ENCODE measurements around the gene DACH2.

DACH2 gene

GRCh38 chrX:86322913-86323312, 174.7 kb downstream of the DACH2 start:
- no peak overlapping the region for H3K4me3 ChIP-seq (ENCODE audit: low read length)
- H3K9me2 ChIP-seq (replicated peaks; ENCODE audit: control insufficient read depth, low read length) = no peaks in the 10 kb centered on the region
- no peak overlapping the region for H3K27ac ChIP-seq (ENCODE audit: low read depth, low read length)
- H3K36me3 ChIP-seq (ENCODE audit: control insufficient read depth, low read length) = no peaks in the 10 kb centered on the region
- no peaks in the 10 kb centered on the region; the same call in 1 of the 2 replicates for H3K9me3 ChIP-seq (ENCODE audit: control insufficient read depth, insufficient read depth, low read length)
- H3K4me2 ChIP-seq (ENCODE audit: low read length) = no peak overlapping the region
- no peaks in the 10 kb centered on the region for H3K79me2 ChIP-seq (ENCODE audit: control insufficient read depth, low read length)
- H3K4me1 ChIP-seq (ENCODE audit: control insufficient read depth, low read length) = no peaks in the 10 kb centered on the region
- no peaks in the 10 kb centered on the region for H3K27me3 ChIP-seq (ENCODE audit: control insufficient read depth, low read length)
- no peaks in the 10 kb centered on the region for H3F3A ChIP-seq (ENCODE audit: control insufficient read depth, insufficient read depth)
- TF ChIP-seq CTCF (IDR thresholded peaks at IDR 0.05; ENCODE audit: low read depth, low read length, poor library complexity, severe bottlenecking) (no peak), EZH2phosphoT487 (IDR thresholded peaks at IDR 0.05; ENCODE audit: borderline replicate concordance, low read length) (no peak)
- H4K20me1 ChIP-seq (ENCODE audit: control insufficient read depth, insufficient read depth, low read depth, low read length) = no peaks in the 10 kb centered on the region

GRCh38 chrX:86329174-86329573, 180.9 kb downstream of the DACH2 start:
- Histone ChIP-seq H4K20me1 (ENCODE audit: control insufficient read depth, insufficient read depth, low read depth, low read length) (no peaks in the 10 kb centered on the region), H3K36me3 (ENCODE audit: control insufficient read depth, low read length) (no peaks in the 10 kb centered on the region), H3K79me2 (ENCODE audit: control insufficient read depth, low read length) (no peaks in the 10 kb centered on the region), H3K27ac (ENCODE audit: low read depth, low read length) (no peak overlapping the region), H3K27me3 (ENCODE audit: control insufficient read depth, low read length) (no peaks in the 10 kb centered on the region), H3K9me3 (ENCODE audit: control insufficient read depth, insufficient read depth, low read length) (no peaks in the 10 kb centered on the region), H3K4me2 (ENCODE audit: low read length) (no peak overlapping the region), H3K4me3 (ENCODE audit: low read length) (no peak overlapping the region), H3K9me2 (replicated peaks; ENCODE audit: control insufficient read depth, low read length) (no peaks in the 10 kb centered on the region), H3K4me1 (ENCODE audit: control insufficient read depth, low read length) (no peaks in the 10 kb centered on the region), H3F3A (ENCODE audit: control insufficient read depth, insufficient read depth) (no peaks in the 10 kb centered on the region)
- TF ChIP-seq CTCF (IDR thresholded peaks at IDR 0.05; ENCODE audit: low read depth, low read length, poor library complexity, severe bottlenecking) (no peak), EZH2phosphoT487 (IDR thresholded peaks at IDR 0.05; ENCODE audit: borderline replicate concordance, low read length) (no peak)

- Histone ChIP-seq H3K4me1 (ENCODE audit: control insufficient read depth, low read length) (no peaks in the 10 kb centered on the region), H3K79me2 (ENCODE audit: control insufficient read depth, low read length) (no peaks in the 10 kb centered on the region), H3K4me3 (ENCODE audit: low read length) (no peak overlapping the region), H3K27me3 (ENCODE audit: control insufficient read depth, low read length) (no peaks in the 10 kb centered on the region), H3K36me3 (ENCODE audit: control insufficient read depth, low read length) (no peaks in the 10 kb centered on the region), H3K9me2 (replicated peaks; ENCODE audit: control insufficient read depth, low read length) (no peaks in the 10 kb centered on the region), H4K20me1 (ENCODE audit: control insufficient read depth, insufficient read depth, low read depth, low read length) (no peaks in the 10 kb centered on the region), H3F3A (ENCODE audit: control insufficient read depth, insufficient read depth) (no peaks in the 10 kb centered on the region), H3K27ac (ENCODE audit: low read depth, low read length) (no peak overlapping the region), H3K9me3 (ENCODE audit: control insufficient read depth, insufficient read depth, low read length) (no peaks in the 10 kb centered on the region), H3K4me2 (ENCODE audit: low read length) (no peak overlapping the region)
- no peak for TF ChIP-seq CTCF (IDR thresholded peaks at IDR 0.05; ENCODE audit: low read depth, low read length, poor library complexity, severe bottlenecking)
- TF ChIP-seq EZH2phosphoT487 (IDR thresholded peaks at IDR 0.05; ENCODE audit: borderline replicate concordance, low read length) = no peak
Observed at GRCh38 chrX:86348669-86349068, 200.4 kb downstream of the DACH2 start.

- Histone ChIP-seq H3K27me3 (ENCODE audit: control insufficient read depth, low read length) (no peaks in the 10 kb centered on the region), H3K79me2 (ENCODE audit: control insufficient read depth, low read length) (no peaks in the 10 kb centered on the region), H3K4me3 (ENCODE audit: low read length) (no peak overlapping the region), H4K20me1 (ENCODE audit: control insufficient read depth, insufficient read depth, low read depth, low read length) (no peaks in the 10 kb centered on the region), H3K27ac (ENCODE audit: low read depth, low read length) (no peak overlapping the region), H3F3A (ENCODE audit: control insufficient read depth, insufficient read depth) (no peaks in the 10 kb centered on the region), H3K9me2 (replicated peaks; ENCODE audit: control insufficient read depth, low read length) (no peaks in the 10 kb centered on the region), H3K4me2 (ENCODE audit: low read length) (no peak overlapping the region), H3K9me3 (ENCODE audit: control insufficient read depth, insufficient read depth, low read length) (no peaks in the 10 kb centered on the region), H3K4me1 (ENCODE audit: control insufficient read depth, low read length) (no peaks in the 10 kb centered on the region), H3K36me3 (ENCODE audit: control insufficient read depth, low read length) (no peaks in the 10 kb centered on the region)
- TF ChIP-seq CTCF (IDR thresholded peaks at IDR 0.05; ENCODE audit: low read depth, low read length, poor library complexity, severe bottlenecking) (no peak), EZH2phosphoT487 (IDR thresholded peaks at IDR 0.05; ENCODE audit: borderline replicate concordance, low read length) (no peak)
Observed at GRCh38 chrX:86349115-86349514, 200.9 kb downstream of the DACH2 start.

All from DOHH2 (cell line).